Mucosa of descending colon (tissue), 3 donors: ENCODE data around the gene TESMIN. TPM values are rescaled to one million over a fixed set of nuclear protein-coding genes. Genes with fewer than 3 reads are reported as not detected.
A peak's percentile ranks its signal among the peaks of the same experiment; 100 is the strongest.

Experiments used
- ATAC-seq: fragments of 200-7000 bp; cut with Tn5 transposase; one replicate; pipeline ENCODE4 v1.9.1; 2020; ENCODE audit warnings: mild to moderate bottlenecking, moderate library complexity
- DNase-seq, 3 donors: peaks; one replicate each; pipeline ENCODE4 v3.0.0-alpha.2; 2020
- H3K36me3 ChIP-seq: fragments of 200-600 bp; one replicate; pipeline ENCODE4 v1.8.0; 2021; ENCODE audit warnings: low read depth, mild to moderate bottlenecking
- H3K4me1 ChIP-seq: fragments of 200-600 bp; one replicate; pipeline ENCODE4 v1.8.0; 2021; ENCODE audit warnings: low read depth, mild to moderate bottlenecking
- H3K4me3 ChIP-seq: fragments of 200-600 bp; one replicate; pipeline ENCODE4 v1.8.0; 2021; ENCODE audit warnings: mild to moderate bottlenecking
- H3K9me3 ChIP-seq: fragments of 200-600 bp; one replicate; pipeline ENCODE4 v1.8.0; 2021; ENCODE audit warnings: mild to moderate bottlenecking
- CTCF ChIP-seq: fragments of 200-600 bp; IDR thresholded peaks from one replicate; pipeline ENCODE4 v1.8.0; 2022; ENCODE audit warnings: antibody characterized with exemption, mild to moderate bottlenecking
- intact Hi-C, 2 donors: fragments of 100-400 bp; cut with DNase I in 1 of 2; cut with micrococcal nuclease in 1 of 2; formaldehyde crosslinking; loops; one replicate each; pipeline versions ENCODE4 v1.11.0 to v1.11.1; 2022; cut with DNase I, micrococcal nuclease
- total RNA-seq, 3 donors: library from RNA; stranded (reverse); fragmentation: NEBNext Ultra II Directional in 2 of 3; extraction: Animal tissue kit (Norgen Biotek cat#: 25700) in 2 of 3; gene quantifications; one replicate each; pipeline versions ENCODE4 v1.2.1 to v1.2.4, GENCODE V29; 2021 to 2023
- donor health status: DM: no; HTN: no; CAD: no; lungs with moderate emphysema.
- donor health status: DM: no; HTN: no; CAD: no.
- donor health status: DM: no; HTN: yes; CAD: no.

Gene TESMIN
- total RNA-seq, 3 donors from 2014 or later = 4.8 to 22.7 (median 16.7) TPM

GRCh38 chr11:68783216-68783821 is 32.0 kb upstream of the TESMIN start:
- DNase-seq (no peak), ATAC-seq (no peak)
- H3K4me1 ChIP-seq = no peaks in the 10 kb centered on the region
- H3K4me3 ChIP-seq = no peak overlapping the region
- no peak for TF ChIP-seq CTCF
- peaks cover 14% of the 10 kb centered on the region for H3K36me3 ChIP-seq
- H3K9me3 ChIP-seq = no peaks in the 10 kb centered on the region
- intact Hi-C loops = no loop called here

- intact Hi-C loops = no loop called here
- no peak for ATAC-seq
- peaks cover 14% of the 10 kb centered on the region for H3K36me3 ChIP-seq
- no peaks in the 10 kb centered on the region for H3K9me3 ChIP-seq
- no peak overlapping the region for H3K4me3 ChIP-seq
- no peak for TF ChIP-seq CTCF
- H3K4me1 ChIP-seq = no peaks in the 10 kb centered on the region
- no peak for DNase-seq
Measured at GRCh38 chr11:68782711-68783110, 31.4 kb upstream of the TESMIN start.

- ATAC-seq (peak; percentile 86), DNase-seq (peak in 2 of 3 donors; percentile 67 to 71)
- H3K9me3 ChIP-seq = no peaks in the 10 kb centered on the region
Measured at GRCh38 chr11:68780829-68781228, 29.5 kb upstream of the TESMIN start.

GRCh38 chr11:68778205-68778604 is 26.9 kb upstream of the TESMIN start:
- Histone ChIP-seq H3K9me3 (no peaks in the 10 kb centered on the region), H3K4me3 (no peak overlapping the region), H3K4me1 (no peaks in the 10 kb centered on the region), H3K36me3 (peaks cover 15% of the 10 kb centered on the region)
- ATAC-seq (no peak), DNase-seq (no peak)
- intact Hi-C loops = no loop called here
- no peak for TF ChIP-seq CTCF

More at GRCh38 chr11:68780829-68781228, 29.5 kb upstream of the TESMIN start:
- Histone ChIP-seq H3K36me3 (peaks cover 17% of the 10 kb centered on the region), H3K4me1 (no peaks in the 10 kb centered on the region), H3K4me3 (no peak overlapping the region)
- TF ChIP-seq CTCF = no peak
- intact Hi-C loops = no loop called here

- intact Hi-C loops = no loop called here
- Histone ChIP-seq H3K36me3 (peaks cover 24% of the 10 kb centered on the region), H3K4me3 (no peak overlapping the region), H3K4me1 (no peaks in the 10 kb centered on the region), H3K9me3 (no peaks in the 10 kb centered on the region)
- TF ChIP-seq CTCF = no peak
- DNase-seq (no peak), ATAC-seq (no peak)
Measured at GRCh38 chr11:68776442-68777235, 25.3 kb upstream of the TESMIN start.
